ENCODE data around the gene CISD3. TPM values are rescaled to one million over a fixed set of nuclear protein-coding genes. Genes with fewer than 3 reads are reported as not detected.

Gene CISD3
- total RNA-seq, 1 experiment from 2014 or later = 3.4 TPM

GRCh38 chr17:38773258-38773657 lies 43.1 kb downstream of the CISD3 start:
- DNase-seq (ENCODE audit: low read depth) = no peak

GRCh38 chr17:38777641-38778250 lies 47.6 kb downstream of the CISD3 start:
- no peak for DNase-seq (ENCODE audit: low read depth)

DNA sequence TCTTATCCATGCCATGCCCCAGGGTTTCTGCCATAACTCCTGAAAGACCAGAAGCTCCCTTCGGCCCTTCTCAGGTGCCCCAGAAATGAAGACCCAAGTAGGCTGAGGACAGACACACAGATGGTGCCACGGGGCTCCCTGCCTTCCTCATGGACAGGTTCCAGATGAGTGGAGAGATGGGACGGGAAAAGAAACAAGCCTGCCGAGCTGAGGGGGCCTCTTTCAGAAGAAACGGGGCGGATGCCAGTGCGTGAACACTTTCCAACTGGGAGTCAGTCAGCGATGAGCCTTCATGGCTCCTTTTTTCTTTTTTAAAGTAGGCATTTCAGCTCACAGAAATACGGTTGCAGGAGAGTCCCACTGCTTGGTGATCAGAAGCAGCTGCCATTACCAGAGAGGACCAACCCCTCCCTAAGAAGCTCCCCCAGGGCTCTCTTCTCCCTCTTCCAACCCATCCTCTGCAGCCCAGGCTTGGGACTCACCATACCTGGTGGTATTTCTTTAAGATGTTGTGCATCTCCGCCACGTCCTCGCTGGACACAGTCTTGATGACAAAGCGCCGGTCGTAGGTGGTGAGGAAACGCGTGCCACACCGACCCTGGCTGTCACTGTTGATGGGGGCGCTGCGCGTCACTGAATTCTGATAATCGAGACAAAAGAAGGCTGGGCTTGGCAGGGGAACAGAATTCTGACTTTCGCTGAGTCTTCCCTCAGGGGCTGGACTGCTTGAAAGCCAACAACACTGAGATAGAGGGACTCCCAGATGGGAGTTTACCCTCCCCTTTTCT lies 50.0 kb downstream of the CISD3 start:
- no peak for DNase-seq (ENCODE audit: low read depth)

- no peak for DNase-seq (ENCODE audit: low read depth)
These were observed 53.1 kb downstream of the CISD3 start for GRCh38 chr17:38783227-38783626.

Other genes with a start within 250 kb of the CISD3 start
- gene SRCIN1, start 124.4 kb upstream of the CISD3 start, total RNA-seq (2014; rRNA removed; shearing (Covaris generic)) = 0.03 and 0.80 TPM in 2 replicates
- 7.0 and 8.2 TPM in 2 replicates for gene EPOP, start 55.4 kb upstream of the CISD3 start, total RNA-seq (2014; rRNA removed; shearing (Covaris generic))
- gene MLLT6, start 25.1 kb upstream of the CISD3 start, total RNA-seq (2014; rRNA removed; shearing (Covaris generic)) = 12.4 and 12.9 TPM in 2 replicates
- 3.3 and 3.5 TPM in 2 replicates for gene PCGF2, start 18.0 kb downstream of the CISD3 start, total RNA-seq (2014; rRNA removed; shearing (Covaris generic))
- 524 and 545 TPM in 2 replicates for gene PSMB3, start 22.4 kb downstream of the CISD3 start, total RNA-seq (2014; rRNA removed; shearing (Covaris generic))
- gene PIP4K2B, start 69.2 kb downstream of the CISD3 start, total RNA-seq (2014; rRNA removed; shearing (Covaris generic)) = 16.6 and 22.4 TPM in 2 replicates
- 9.8 and 17.3 TPM in 2 replicates for gene CWC25, start 95.0 kb downstream of the CISD3 start, total RNA-seq (2014; rRNA removed; shearing (Covaris generic))
- gene RPL23, start 123.4 kb downstream of the CISD3 start, total RNA-seq (2014; rRNA removed; shearing (Covaris generic)) = 1,167 and 1,311 TPM in 2 replicates
- 71.0 and 77.9 TPM in 2 replicates for gene LASP1, start 139.7 kb downstream of the CISD3 start, total RNA-seq (2014; rRNA removed; shearing (Covaris generic))
- not detected in 2 replicates for gene FBXO47, start 237.1 kb downstream of the CISD3 start, total RNA-seq (2014; rRNA removed; shearing (Covaris generic))

All from Daoy (cell line).